T follicular helper cell (primary cell): ENCODE measurements around the gene THUMPD2.
"Not testable (repeated sequence)": the region's sequence is repeated elsewhere in the genome, so short reads cannot be mapped to it uniquely, and the experiment has no call there.

Source experiments
- DNase-seq: peaks from one replicate; pipeline ENCODE4 v3.0.0-alpha.2; 2020; ENCODE audit warnings: low read depth
- total RNA-seq, 2 experiments: gene quantifications; one replicate each; lab custom pipeline; 2026; lab: John Stamatoyannopoulos, UW

THUMPD2 gene
- total RNA-seq, result 15.4 to 25.2 reads per million in 2 experiments

GRCh38 chr2:39778775-39779340, at the start of gene THUMPD2:
THUMPD2 (minus strand) TSS chr2:39779258; CDS start chr2:39779239, 19 bp downstream.
- peak; percentile 35 for DNase-seq

- no peak for DNase-seq
Measured at GRCh38 chr2:39821871-39822270, 42.8 kb upstream of the THUMPD2 start.

GRCh38 chr2:39816845-39817244, 37.8 kb upstream of the THUMPD2 start:
- DNase-seq, result no peak

- DNase-seq, result no peak
Measured at GRCh38 chr2:39816428-39816827, 37.4 kb upstream of the THUMPD2 start.

GRCh38 chr2:39805936-39806608, 27.0 kb upstream of the THUMPD2 start:
- DNase-seq, result no peak

GRCh38 chr2:39803839-39804238, 24.8 kb upstream of the THUMPD2 start:
- no peak for DNase-seq

GRCh38 chr2:39800752-39801151, 21.7 kb upstream of the THUMPD2 start:
- no peak for DNase-seq

- DNase-seq, result no peak
Measured at GRCh38 chr2:39796134-39796533, 17.1 kb upstream of the THUMPD2 start.

GRCh38 chr2:39790216-39790818, 11.3 kb upstream of the THUMPD2 start:
- DNase-seq, result not testable (repeated sequence)

- no peak for DNase-seq
Measured at GRCh38 chr2:39787950-39788349, 8.9 kb upstream of the THUMPD2 start.

GRCh38 chr2:39786761-39787522, 7.9 kb upstream of the THUMPD2 start:
- no peak for DNase-seq

- no peak for DNase-seq
Measured at GRCh38 chr2:39782591-39782990, 3.5 kb upstream of the THUMPD2 start.

- no peak for DNase-seq
Measured at GRCh38 chr2:39781697-39782096, 2.6 kb upstream of the THUMPD2 start.

- DNase-seq, result no peak
Measured at GRCh38 chr2:39780825-39781600, 2.0 kb upstream of the THUMPD2 start.

- DNase-seq, result no peak
Measured at GRCh38 chr2:39779927-39780326, 869 bp upstream of the THUMPD2 start.

GRCh38 chr2:39779341-39779851, 338 bp upstream of the THUMPD2 start:
- no peak for DNase-seq

GRCh38 chr2:39778233-39778632, 825 bp downstream of the THUMPD2 start:
- no peak for DNase-seq

GRCh38 chr2:39772812-39773152, 6.3 kb downstream of the THUMPD2 start:
- DNase-seq, result no peak

- no peak for DNase-seq
Measured at GRCh38 chr2:39772086-39772811, 6.8 kb downstream of the THUMPD2 start.

GRCh38 chr2:39762448-39762847, 16.6 kb downstream of the THUMPD2 start:
- DNase-seq, result no peak

- no peak for DNase-seq
Measured at GRCh38 chr2:39757156-39757555, 21.9 kb downstream of the THUMPD2 start.
